Renal cortex interstitium (tissue), 11 donors: ENCODE data around the gene UBALD1. TPM values are rescaled to one million over a fixed set of nuclear protein-coding genes. Genes with fewer than 3 reads are reported as not detected.

Experiments
- DNase-seq, 11 donors: peaks; one replicate each; pipeline ENCODE4 v3.0.0-alpha.2; 2013; ENCODE audit warnings: low read depth in 9 of 11, low spot score in 4 of 11; ENCODE audit errors: extremely low read depth in 1 of 11
- polyA plus RNA-seq, 3 donors: library from polyadenylated mRNA; unstranded; fragments of 120-200 nt; gene quantifications; one replicate each; pipeline ENCODE4 v1.2.1, GENCODE V29; 2013; ENCODE audit not compliant: insufficient read length in 3 of 3

Gene UBALD1
- polyA plus RNA-seq, 3 donors: 11.6 to 31.8 (median 23.5) TPM

DNA sequence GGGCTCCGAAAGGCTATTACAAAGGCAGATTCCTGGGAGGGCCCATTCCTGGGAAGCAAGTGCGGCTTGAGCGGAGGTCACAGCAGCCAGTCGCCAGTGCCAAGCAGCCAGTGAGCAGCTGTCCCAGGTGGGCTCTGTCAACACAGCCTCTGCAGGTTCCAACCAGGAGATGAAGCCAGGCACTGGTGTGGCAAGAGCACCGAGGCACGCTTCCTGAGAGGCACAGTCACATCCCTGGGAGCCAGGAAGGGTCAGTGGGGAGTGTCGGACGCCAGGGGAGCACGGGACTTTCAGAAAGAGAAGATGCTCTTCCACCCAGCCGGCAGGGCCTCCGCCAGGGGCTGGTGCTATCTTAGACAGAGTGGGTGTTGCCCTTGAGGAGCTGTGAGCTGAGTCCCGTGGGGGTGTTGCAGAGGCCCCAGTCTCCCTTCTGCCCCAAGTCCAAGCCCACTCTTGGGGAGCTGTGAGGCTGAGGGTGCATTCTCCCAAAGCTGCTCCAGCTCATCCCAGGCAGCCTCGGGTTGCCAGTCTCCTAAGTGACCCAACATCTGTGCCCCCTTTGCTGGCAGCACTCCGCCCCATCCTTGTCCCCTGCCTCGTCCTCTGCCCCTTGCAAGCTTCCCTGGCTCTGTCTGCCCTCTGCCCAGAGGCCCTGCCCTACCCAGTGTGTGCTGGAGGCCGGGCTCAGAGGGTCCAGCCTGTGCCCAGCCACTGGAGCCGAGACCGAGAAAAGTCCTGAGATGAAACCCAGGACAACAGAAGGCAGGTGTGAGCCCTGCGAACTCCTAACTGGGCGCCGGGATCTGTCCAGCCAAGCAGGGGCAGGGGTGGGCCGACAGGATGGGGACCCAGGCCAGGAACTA is 6.6 kb downstream of the UBALD1 start:
- no peak for DNase-seq

DNA sequence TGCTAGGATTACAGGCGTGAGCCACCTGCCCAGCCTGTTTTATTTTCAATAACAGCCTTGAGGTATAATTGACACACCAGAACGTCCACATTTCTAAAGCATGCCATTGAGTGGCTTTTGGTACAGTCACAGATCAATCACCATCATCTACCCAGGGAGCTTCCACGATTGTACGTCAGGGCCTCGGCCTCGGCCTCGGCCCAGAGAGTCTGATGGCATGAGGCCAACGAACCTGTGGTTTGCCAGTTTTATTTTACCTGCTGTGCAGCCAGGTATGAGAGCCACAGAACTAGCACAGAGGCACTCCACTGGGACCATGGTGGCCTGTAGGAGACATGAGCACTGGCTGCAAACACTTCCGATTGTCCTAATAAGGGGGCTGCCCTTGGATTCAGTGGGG is 8.3 kb downstream of the UBALD1 start:
- no peak for DNase-seq

DNA sequence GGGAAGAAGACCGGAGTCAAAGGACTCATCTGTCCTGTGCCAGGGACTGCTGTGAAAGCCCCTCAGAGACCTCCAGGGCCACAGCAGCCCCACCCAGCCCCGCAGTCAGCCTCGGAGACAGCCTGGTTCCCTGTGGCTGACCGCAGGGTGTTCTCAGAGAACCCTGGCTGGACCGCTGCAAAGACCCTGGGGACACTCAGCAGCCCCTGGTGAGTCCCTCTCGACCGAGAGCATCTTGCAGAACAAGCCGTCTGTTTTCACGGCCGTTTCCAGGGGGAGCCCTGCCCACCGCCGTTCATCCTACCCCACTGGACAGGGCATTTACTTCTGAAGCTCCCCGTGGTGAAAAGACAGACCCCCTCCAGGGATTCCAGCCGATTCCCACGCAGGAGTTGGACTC is 10.3 kb downstream of the UBALD1 start:
- DNase-seq: no peak

DNA sequence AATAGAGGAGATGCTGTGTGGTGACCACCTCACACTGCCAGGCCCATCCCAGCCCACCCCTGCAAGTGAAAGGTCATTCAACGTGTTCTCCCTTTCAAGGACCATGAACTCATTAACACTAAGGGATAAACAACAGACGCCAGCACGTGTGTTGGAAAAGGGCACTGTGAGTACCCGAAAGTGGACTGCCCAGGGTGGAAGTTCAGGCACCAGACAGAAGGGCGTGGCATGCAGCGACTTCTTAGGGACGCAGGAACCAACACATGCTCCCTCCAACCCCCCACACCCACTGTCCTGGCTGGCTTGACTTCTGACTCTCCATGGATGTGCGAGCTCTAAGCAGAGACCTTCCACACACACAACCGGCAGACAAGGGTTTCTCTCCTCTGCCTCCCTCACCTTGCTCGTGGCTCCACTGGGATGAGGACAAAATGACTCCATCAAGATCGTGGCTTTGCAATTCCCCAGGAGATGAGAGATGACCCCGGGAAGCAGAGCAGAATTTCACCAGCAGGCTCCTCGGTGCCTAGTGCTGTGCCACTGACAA is 11.0 kb downstream of the UBALD1 start:
- no peak for DNase-seq

DNA sequence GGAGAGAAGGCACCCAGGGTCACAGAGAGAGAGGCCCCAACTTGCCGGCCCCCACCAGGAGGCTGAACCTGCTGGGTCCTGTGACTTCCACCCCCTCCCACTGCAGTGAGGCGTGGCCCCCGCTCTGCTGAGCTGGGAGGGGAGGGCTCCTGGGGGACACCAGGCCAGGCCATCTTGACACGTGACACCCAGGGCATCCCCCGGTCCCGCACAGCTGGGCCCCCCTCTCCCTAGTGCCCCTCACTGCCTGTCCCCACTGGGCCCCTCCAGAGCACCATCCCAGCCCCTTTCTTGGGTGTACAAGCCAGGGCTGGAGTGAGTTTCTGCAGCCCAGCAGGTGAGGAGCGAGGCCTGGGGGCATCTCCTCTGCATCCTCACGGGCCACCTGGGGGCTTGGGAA is 12.4 kb downstream of the UBALD1 start:
- DNase-seq: no peak

DNA sequence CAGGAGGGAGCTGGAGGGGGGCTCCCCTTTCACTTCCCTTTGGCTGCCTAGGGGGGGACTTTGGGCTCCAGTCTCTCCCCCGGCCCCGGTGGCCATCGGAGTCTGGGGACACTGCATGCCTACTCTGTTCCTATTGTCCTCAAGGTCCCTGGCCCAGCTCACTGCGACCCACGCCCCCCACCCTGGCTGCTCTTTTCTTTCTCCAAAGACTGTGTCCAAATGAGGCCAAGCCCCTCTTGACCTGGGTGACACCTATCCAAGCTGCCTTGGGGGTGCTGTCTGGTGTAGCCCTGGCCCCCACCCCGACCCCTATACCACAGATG is 12.9 kb downstream of the UBALD1 start:
- DNase-seq: no peak

DNA sequence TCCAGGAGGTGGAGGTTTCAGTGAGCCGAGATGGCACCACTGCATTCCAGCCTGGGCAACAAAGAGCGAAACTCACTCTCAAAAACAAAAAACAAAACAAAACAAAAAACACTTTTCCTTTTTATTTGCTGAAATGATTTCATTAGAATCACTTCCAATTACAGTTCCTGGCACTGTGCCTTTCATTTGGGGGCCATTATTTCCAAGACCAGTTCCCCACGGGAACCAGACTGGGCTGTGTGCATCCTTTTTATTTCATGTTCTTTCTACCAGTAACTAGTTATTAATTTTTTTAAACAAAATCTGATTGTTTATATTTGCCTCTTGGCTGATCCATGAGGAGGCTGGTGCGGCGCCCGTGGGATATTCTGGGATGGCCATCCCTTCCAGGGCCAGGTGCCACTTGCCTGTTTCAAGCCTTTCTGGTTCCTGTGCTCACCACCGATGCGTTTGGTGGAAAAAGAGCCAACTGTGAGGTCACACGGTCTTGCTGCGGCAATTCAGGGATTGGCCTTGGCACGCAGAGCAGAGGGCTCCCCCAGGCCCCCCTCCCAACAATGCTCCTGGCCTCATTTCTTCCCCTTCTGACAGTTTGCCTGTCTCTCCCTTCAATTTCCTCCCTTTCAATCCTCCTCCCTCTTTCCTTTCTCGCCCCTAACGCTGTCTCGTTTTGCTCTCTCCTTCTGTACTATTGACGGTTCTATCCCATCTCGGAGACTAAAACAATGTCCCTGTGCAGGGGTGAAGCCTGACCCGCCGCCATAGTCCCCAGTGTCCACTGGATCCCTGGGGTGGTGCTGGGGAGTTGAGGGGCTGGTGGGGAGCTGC is 13.4 kb downstream of the UBALD1 start:
- no peak for DNase-seq

DNA sequence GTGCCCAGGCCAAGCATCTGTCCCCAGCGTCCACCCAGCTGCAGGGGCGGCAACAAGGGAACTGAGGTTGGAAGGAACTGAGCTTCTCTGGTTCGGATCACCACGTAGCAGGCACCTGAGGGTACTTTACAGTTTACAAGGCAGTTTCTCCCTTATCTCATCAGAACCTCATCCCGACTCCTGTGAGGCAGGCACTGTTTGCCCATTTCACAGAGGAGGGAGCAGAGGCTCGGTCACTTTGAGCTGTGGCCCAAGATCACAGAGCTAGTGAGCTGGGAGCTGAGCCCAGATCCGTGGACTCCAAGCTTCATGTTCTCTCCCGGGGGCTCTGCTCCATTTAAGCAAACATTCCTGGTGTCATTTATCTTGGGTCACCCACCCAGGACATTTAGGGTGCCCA is 15.1 kb downstream of the UBALD1 start:
- no peak for DNase-seq

DNA sequence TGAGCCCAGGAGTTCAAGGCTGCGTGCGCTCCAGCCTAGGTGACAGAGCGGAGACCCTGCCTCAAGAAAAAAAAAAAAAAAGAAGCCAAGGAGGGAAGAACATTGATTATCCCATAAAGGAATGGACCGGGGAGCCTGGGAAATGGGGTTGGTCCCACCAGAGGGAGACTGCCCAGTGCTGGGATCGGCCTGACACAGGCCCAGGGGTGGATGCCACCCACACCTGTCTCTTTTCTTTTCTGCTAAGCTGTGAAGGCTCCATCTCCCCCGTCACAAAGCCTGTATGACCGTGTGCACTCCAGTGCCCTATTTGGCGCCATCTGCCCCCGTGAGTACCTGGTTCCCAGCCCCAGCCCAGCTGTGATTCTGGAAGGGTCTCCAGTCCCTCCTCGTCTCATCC is 15.7 kb downstream of the UBALD1 start:
- no peak for DNase-seq

DNA sequence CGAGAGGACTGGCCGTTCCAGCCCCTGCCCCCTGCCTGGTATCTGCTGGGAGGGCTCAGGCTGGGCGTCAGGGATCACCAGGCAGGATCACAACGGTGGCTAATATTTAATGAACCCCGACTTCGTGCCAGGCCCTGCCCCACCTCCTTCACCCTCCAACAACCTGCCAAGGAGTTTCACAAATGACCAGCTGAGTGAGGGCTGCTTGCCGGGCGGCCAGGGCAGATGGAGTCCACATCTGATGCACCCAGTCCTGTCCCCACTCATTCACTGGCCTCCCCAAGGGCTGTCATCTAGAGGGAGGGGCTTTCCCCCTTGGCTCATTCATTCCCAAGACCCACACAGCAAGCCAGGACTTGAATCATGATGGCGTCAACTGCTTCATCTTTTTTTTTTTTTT is 17.5 kb downstream of the UBALD1 start:
- no peak for DNase-seq

DNA sequence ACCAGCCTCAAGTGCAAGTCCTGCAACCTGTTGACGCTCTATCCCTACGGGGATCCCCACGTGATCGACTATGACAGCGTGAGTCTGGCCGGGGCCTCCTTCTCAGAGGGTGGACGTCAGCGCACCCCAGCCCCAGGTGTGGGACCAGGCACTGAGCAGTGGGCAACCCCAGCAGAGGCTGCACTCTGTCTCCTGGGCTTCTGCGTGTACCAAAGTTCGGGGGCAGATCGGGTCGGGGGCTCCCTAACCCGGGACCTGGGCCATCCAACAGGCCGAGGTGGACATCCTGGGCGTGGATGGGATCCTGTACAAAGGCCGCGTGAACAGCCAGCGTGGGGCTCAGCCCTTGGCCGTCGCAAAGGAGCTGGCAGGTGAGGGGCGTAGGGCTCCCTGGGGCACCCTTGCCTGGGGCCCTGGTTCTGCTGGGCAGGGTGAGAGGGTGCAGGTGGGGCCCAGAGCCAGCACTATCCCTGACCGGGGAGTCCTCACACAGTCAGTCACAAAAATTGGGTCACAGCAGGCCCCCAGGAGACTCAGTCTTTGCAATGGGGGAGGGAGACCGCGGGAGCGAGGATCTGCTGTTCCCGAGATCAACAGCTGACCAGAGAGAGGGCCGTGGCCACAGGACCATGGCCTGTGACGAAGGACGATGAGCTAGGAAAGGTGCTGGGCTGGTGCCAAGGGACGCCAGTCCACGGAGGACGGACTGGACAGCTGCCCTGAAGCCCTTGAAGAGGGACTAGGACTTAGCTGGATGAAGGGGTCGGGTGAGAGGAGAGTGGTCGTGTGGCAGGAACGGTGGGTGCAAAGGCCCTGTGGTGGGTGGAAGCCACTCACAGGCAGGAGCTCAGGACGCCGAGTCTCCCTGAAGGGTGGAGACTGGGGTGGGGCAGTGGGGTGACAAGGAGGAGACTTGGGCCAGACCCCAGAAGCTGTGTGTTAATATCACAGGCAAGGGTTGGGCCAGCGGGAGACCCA is 20.0 kb downstream of the UBALD1 start:
- DNase-seq: no peak

DNA sequence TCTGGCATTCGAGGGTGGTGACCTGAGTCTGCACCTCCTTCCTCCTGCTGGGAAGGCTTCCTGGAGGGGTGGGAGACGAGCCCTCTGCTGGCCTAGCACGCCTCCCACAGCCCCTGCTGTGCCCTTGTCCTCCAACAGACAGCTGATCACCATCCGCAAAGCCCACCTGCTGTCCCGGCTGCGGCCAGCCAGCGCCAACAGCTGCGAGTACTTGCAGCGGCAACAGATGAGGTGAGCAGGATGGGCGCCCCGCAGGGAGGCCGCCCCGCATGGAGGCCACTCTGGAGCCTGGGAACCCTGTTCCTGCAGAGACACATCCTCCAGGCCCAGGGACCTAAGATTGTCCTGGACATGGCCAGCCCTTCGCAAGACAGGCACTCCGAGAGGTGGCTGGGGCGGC is 21.6 kb downstream of the UBALD1 start:
- no peak for DNase-seq

DNA sequence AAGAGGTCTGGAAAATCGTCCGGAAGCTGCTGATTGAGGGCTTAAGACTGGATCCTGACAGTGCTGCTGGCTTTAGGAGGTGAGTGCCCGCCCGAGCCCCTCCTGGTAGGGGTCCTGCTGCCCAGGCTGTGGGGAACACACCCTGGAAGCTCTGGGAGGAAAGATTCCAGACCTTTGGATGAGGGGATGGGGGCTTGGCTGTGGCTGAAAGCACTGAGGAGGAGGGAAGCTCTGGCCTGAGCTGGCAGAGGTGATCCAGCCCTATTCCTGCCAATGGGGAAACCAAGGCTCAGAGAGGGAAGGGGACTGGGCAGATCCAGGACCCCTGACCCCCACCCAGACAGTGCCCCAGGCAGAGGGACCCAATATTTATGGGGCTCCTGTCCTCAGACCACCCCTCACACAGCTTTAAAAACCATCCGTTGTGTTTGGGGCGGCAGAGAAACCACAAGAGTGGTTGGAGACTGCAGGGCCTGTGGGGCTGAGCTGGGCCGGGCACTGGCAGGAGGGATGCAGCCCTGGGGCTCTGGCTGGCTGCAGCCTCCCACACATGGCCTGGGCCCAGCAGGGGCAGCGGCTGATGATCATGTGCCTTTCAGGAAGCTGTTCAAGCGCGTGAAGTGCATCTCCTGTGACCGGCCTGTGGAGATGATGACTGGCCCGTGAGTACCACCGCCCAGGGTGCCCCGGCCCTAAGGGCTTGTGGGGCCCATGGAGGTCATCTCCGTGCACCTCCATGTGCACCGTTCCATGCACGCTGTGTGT is 22.8 kb downstream of the UBALD1 start:
- DNase-seq: no peak

DNA sequence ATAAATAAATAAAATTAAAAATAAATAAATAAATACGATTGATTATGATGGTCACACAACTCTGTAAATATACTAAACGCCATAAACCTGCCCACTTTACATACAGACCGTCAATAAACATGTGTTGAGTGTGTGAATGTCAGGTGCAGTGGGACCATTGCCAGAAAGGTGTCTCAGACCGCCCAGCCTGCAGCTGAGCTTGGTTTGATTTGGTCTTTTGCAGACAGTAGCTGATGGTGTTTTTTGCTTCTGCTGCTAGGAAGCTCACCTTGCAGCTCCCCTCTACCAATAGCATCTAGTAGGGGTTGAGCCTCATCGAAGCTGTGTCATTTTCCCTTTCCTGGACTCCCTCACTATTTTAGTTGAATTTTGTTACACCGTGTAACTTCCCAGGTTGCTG is 23.5 kb downstream of the UBALD1 start:
- DNase-seq: no peak

DNA sequence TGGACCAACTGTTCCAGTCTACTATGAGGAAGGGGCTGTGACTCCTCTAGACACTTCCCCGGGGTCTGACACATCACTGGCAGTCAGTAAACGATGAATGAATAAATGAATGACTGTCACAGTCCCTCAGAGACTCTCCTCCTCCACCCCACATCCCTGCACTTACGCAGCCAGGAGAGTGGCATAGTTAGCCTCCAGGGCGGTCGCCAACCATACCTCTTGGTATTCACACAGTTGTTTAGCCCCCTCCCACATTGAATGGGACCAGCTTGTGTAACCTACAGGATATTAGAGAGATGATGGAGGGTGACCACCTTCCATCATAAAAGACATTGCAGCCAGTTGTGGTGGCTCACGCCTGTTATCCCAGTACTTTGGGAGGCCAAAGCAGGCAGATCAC is 25.7 kb downstream of the UBALD1 start:
- DNase-seq: no peak

DNA sequence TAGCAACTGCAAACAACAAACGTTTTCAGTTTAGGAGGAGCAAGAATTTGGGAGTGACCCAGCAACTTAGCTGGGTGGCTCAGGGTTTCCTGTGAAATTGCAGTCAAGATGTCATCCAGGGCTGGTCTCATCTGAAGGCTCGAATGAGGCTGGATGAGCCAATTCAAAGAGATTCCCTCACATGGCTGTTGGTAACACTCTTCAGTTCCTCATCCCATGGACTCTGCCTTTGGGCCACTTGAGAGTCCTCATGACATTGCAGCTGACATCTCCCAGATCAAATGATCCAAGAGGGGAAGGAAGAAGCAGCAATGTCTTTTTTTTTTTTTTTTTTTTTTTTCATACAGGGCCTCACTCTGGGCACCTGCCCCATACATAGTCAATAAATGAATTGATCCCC is 26.3 kb downstream of the UBALD1 start:
- DNase-seq: no peak

DNA sequence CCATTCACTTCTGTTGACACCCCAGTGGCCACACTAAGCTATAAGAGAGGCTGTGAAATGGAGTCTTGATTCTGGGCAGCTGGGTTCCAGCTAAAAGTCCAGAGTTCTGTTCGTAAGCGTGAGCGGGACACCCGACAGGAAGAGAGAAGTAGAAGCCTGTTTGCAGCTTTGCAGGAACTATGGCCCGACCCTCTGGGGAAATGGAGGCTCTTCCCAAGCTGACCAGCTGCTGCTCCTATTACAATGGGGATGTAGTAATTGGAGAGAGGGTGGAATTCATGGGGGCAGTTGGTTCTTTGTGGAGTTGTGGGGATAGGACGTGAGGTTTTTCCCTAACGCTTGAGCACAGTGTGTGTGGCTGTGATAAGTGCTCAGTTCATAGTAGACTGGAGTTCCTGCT is 28.4 kb downstream of the UBALD1 start:
- DNase-seq: no peak

DNA sequence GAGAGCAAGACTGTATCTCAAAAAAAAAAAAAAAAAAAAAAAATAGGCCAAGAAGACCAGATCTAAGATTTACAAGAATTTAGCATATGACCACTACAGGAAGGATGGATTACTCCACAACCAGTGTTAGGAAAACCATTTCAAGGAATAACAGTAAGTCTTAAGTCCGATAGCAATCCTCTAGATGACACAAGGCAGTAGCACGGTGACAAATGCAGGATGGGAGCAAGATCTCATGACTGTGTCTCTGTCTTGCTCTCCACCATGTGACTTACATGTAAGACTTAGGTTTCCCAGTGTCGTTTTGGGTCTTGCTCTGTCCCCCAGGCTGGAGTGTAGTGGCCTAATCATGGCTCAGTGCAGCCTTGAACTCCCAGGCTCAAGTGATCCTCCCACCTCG is 30.8 kb downstream of the UBALD1 start:
- DNase-seq: no peak

DNA sequence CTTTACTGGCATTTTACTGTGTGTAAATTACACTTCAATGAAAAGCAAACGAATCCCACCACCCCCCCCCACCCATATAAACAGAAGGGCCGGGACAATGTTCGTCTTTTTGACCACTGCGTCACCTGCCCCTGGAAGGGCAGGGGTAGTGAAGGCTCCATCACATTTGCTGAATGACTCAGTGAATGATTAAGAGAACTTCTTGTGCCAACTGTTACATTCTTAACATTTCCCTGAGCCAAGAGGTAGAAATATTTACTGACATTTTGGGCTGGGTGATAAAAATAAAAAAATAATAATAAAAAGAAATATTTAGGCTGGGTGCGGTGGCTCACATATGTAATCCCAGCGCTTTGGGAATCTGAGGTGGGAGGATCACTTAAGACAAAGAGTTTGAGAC is 34.4 kb downstream of the UBALD1 start:
- DNase-seq: no peak
